Adrenal gland (tissue), 12 donors: ENCODE data around the gene PCCB. TPM values are rescaled to one million over a fixed set of nuclear protein-coding genes. Genes with fewer than 3 reads are reported as not detected.

Experiments
- DNase-seq, 7 donors: peaks; one replicate each; pipeline ENCODE4 v3.0.0-alpha.2; 2019 to 2020
- H3K27ac ChIP-seq, 5 donors: fragments of 200-600 bp; sonication (generic) in 4 of 5; 1 replicate in 3 of 5; 2 replicates in 2 of 5; pipeline versions ENCODE4 v1.5.1 to v1.8.0; 2016 to 2020; ENCODE audit warnings: mild to moderate bottlenecking in 1 of 5
- H3K27me3 ChIP-seq: fragments of 200-600 bp; 2 replicates; pipeline ENCODE4 v1.8.0; 2021
- H3K36me3 ChIP-seq, 2 donors: fragments of 200-600 bp; replicated peaks in 1 of 2; 1 replicate in 1 of 2; 2 replicates in 1 of 2; pipeline versions ENCODE4 v1.5.1 to v1.8.0; 2018 to 2022
- H3K4me1 ChIP-seq, 2 donors: fragments of 200-600 bp; replicated peaks in 1 of 2; 1 replicate in 1 of 2; 2 replicates in 1 of 2; pipeline versions ENCODE4 v1.5.1 to v1.8.0; 2018 to 2021
- H3K4me3 ChIP-seq, 4 donors: fragments of 200-600 bp; sonication (generic) in 3 of 4; one replicate each; pipeline ENCODE4 v1.5.1; 2016 to 2018
- H3K9me3 ChIP-seq, 3 donors: fragments of 200-600 bp; sonication (generic) in 1 of 3; replicated peaks in 1 of 3; 1 replicate in 2 of 3; 2 replicates in 1 of 3; pipeline versions ENCODE4 v1.5.1 to v1.8.0; 2016 to 2021
- POLR2A ChIP-seq, 2 donors: fragments of 450-650 bp; IDR thresholded peaks; one replicate each; pipeline ENCODE4 v1.6.1; 2017; ENCODE audit warnings: antibody characterized with exemption in 2 of 2, mild to moderate bottlenecking in 2 of 2, moderate library complexity in 1 of 2
- WGBS, 4 donors: extraction: QIAGEN DNeasy Blood & Tissue Kit in 2 of 4; methylation state at CpG; one replicate each; pipeline versions ENCODE4 v1.1.5 to v1.1.7; 2013 to 2017; 5-methylcytosine and 5-hydroxymethylcytosine counted together
- intact Hi-C, 2 donors: fragments of 100-400 bp; cut with DNase I; formaldehyde crosslinking; loops; one replicate each; pipeline versions ENCODE4 v1.14.1 to v1.15.0; 2022 to 2023
- polyA plus RNA-seq, 3 donors: library from polyadenylated mRNA; stranded (reverse); fragments of 200-250 nt in 2 of 3; fragments of 350-450 nt in 1 of 3; fragmentation: Illumina TruSeq in 1 of 3; extraction: RNeasy Lipid Tissue Mini Kit (QIAGEN cat#74804) in 1 of 3; gene quantifications; one replicate each; pipeline ENCODE4 v1.2.3, GENCODE V29; 2013 to 2014
- total RNA-seq, 9 donors: library from RNA; depleted of rRNA in 4 of 9; stranded (reverse); fragments of >200 nt in 4 of 9; fragments of 120-200 nt in 1 of 9; fragmentation: NEBNext Ultra II Directional in 1 of 9; extraction: Animal tissue kit (Norgen Biotek cat#: 25700) in 1 of 9; gene quantifications; one replicate each; pipeline versions ENCODE4 v1.1.0 to v1.2.4, GENCODE V29; 2013 to 2023
- TF ChIP-seq, protein P1 (sequence below), 6 experiments: fragments of 450-650 bp in 4 of 6; fragments of 200-600 bp in 2 of 6; sonication (generic) in 1 of 6; IDR thresholded peaks; 1 replicate in 5 of 6; 2 replicates in 1 of 6; pipeline versions ENCODE4 v1.5.1 to v1.8.0; 2016 to 2021; ENCODE audit warnings: antibody characterized with exemption in 6 of 6, mild to moderate bottlenecking in 2 of 6, moderate library complexity in 1 of 6
- donor health status: healthy with polysubstance abuse.
- donor health status: Bipolar disorder and iron deficiency.
- donor health status: DM: yes; HTN: yes; CAD: no.
- donor health status: DM: no; HTN: no; CAD: no.
- donor health status: DM: no; HTN: no; CAD: no.
- donor health status: DM: yes; HTN: yes; CAD: no.

The PCCB gene
- total and polyA plus RNA-seq, 12 donors, result 24.6 to 247 (median 137) TPM

DNA sequence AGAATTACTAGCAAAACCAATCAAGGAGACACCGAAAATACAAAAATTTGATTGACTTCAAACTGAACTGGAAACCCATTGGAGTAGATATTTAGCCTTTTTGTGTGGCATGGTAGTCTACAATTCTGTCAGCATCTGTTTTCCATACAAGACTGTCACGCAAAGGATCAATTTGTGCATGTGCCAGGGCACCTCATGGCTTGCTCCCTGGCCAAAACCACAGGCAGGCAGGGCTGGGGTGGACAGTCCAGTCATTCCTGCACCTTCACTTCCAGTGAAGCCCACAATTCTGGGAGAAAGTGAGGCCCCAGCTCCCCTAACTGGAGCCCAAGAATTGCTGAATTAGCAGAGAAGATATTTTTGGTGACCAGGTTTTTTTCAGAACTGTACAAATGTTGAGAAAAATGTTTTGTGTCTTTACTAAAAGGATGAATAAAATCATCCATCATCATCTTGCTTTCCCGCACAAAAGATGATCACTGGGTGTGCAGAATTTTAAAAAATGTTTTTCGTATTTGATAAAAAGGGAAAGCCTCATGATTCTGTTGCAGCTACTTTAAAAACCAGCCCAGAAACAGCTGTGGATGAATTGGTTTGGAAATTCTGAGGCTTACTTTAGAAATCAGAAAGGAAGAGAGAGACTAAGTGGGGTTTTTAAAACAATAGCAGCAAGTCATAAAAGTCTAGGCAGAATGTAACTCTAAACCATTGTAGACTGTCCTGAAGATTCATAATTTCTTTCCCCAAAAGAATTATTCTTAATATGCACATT is 86.4 kb downstream of the PCCB start:
- Histone ChIP-seq H3K4me3 (no peak overlapping the region), H3K9me3 (no peaks in the 10 kb centered on the region), H3K27me3 (no peaks in the 10 kb centered on the region), H3K36me3 (peaks cover 0 to 31% of the 10 kb centered on the region in 2 donors), H3K4me1 (peaks cover 6 to 7% of the 10 kb centered on the region in 2 donors), H3K27ac (no peak overlapping the region)
- intact Hi-C loops, result no loop called here
- 93 to 95% (median 94%) methylated on average over 4 of the region's 4 CpGs for WGBS, 4 donors
- no peak for TF ChIP-seq POLR2A (IDR thresholded peaks at IDR 0.05)
- TF ChIP-seq, protein P1, sequence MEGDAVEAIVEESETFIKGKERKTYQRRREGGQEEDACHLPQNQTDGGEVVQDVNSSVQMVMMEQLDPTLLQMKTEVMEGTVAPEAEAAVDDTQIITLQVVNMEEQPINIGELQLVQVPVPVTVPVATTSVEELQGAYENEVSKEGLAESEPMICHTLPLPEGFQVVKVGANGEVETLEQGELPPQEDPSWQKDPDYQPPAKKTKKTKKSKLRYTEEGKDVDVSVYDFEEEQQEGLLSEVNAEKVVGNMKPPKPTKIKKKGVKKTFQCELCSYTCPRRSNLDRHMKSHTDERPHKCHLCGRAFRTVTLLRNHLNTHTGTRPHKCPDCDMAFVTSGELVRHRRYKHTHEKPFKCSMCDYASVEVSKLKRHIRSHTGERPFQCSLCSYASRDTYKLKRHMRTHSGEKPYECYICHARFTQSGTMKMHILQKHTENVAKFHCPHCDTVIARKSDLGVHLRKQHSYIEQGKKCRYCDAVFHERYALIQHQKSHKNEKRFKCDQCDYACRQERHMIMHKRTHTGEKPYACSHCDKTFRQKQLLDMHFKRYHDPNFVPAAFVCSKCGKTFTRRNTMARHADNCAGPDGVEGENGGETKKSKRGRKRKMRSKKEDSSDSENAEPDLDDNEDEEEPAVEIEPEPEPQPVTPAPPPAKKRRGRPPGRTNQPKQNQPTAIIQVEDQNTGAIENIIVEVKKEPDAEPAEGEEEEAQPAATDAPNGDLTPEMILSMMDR (IDR thresholded peaks at IDR 0.05), result no peak
- no peak for DNase-seq

- Histone ChIP-seq H3K4me1 (peaks cover 6 to 12% of the 10 kb centered on the region in 2 donors), H3K27me3 (no peaks in the 10 kb centered on the region), H3K9me3 (no peaks in the 10 kb centered on the region), H3K4me3 (no peak overlapping the region), H3K27ac (peak overlapping the region in 3 of 5 donors; percentile 20 to 76 (median 45)), H3K36me3 (peaks cover 0 to 14% of the 10 kb centered on the region in 2 donors)
- intact Hi-C loops, result no loop called here
- 72 to 83% (median 78%) methylated on average over 2 of the region's 2 CpGs for WGBS, 4 donors
- TF ChIP-seq POLR2A (IDR thresholded peaks at IDR 0.05), result no peak
- TF ChIP-seq, protein P1 (IDR thresholded peaks at IDR 0.05), result no peak
- no peak for DNase-seq
These were observed 93.3 kb downstream of the PCCB start for GRCh38 chr3:136343446-136343845.

DNA sequence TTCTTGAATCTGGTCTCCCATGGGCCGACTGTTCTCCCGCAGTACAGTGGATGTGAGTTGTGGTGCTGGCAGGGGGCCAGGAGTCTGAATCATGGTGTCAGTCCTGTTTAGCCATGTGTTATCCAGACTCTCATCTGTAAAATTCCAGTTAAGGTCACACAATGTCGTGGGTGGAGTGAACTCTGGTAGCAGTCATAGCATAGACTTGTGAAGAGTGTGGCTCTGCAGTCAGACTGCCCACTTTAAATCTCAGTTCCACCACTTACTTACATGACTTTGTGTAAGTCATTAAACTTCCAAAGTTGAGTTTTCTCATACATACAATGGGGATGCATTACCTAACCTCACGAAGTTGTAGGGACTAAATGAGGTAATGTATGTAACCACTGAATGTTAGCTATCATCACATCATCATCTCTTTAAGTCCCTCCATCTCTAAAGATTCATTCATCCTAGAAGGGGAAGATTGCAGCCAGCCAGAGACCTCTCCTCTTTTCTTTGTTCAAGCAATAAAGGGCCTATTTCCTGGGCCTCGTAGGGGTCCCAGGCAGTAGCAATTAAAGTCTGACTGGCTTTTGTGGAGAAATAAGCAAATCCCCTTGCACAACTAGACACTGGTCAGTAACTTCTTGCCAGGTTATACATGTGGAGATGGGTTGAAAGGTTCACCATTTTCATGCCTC is 93.9 kb downstream of the PCCB start:
- Histone ChIP-seq H3K9me3 (no peaks in the 10 kb centered on the region), H3K27ac (peak overlapping the region in 3 of 5 donors; percentile 20 to 76 (median 51)), H3K27me3 (no peaks in the 10 kb centered on the region), H3K36me3 (peaks cover 0 to 9% of the 10 kb centered on the region in 2 donors), H3K4me1 (peaks cover 6 to 12% of the 10 kb centered on the region in 2 donors), H3K4me3 (no peak overlapping the region)
- peak; percentile 88 to 99 (median 98) for DNase-seq
- WGBS, 4 donors, result 44 to 60% (median 53%) methylated on average over 5 of the region's 5 CpGs
- peak in 1 of 2 donors; percentile 38 for TF ChIP-seq POLR2A (IDR thresholded peaks at IDR 0.05)
- TF ChIP-seq, protein P1 (IDR thresholded peaks at IDR 0.05), result no peak
- intact Hi-C loops, result no loop called here

GRCh38 chr3:136346486-136346885 is 96.3 kb downstream of the PCCB start:
- H3K36me3 ChIP-seq, result no peaks in the 10 kb centered on the region
- WGBS, 4 donors, result 89 to 96% (median 95%) methylated on average over 4 to 5 of the region's 5 CpGs
- H3K27me3 ChIP-seq, result no peaks in the 10 kb centered on the region
- H3K27ac ChIP-seq, result no peak overlapping the region
- H3K4me1 ChIP-seq, result peaks cover 6 to 12% of the 10 kb centered on the region in 2 donors
- intact Hi-C loops, result no loop called here
- no peaks in the 10 kb centered on the region for H3K9me3 ChIP-seq
- H3K4me3 ChIP-seq, result no peak overlapping the region
- DNase-seq, result no peak
- TF ChIP-seq, protein P1 (IDR thresholded peaks at IDR 0.05), result no peak
- no peak for TF ChIP-seq POLR2A (IDR thresholded peaks at IDR 0.05)
